ENCODE measurements around the gene TPK1.

DNA sequence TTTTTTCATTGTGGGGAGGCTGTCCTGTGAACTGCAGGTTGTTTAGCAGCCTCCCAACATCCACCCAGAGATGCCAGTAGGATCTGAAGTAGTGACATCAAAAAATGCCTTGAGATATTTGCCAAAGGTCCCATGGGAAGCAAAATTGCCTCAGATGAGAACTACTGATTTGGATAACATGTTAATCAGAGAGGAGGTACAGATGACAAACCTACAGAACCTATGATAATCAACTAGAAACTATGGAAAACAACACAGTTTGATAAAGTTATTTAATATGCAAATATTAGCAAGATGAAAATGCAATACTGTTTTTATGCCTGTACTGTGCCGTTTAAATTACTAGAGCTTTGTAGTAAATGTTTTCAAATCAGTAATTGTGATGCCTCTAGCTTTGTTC lies 341.5 kb downstream of the TPK1 start:
- TF ChIP-seq, protein P1, sequence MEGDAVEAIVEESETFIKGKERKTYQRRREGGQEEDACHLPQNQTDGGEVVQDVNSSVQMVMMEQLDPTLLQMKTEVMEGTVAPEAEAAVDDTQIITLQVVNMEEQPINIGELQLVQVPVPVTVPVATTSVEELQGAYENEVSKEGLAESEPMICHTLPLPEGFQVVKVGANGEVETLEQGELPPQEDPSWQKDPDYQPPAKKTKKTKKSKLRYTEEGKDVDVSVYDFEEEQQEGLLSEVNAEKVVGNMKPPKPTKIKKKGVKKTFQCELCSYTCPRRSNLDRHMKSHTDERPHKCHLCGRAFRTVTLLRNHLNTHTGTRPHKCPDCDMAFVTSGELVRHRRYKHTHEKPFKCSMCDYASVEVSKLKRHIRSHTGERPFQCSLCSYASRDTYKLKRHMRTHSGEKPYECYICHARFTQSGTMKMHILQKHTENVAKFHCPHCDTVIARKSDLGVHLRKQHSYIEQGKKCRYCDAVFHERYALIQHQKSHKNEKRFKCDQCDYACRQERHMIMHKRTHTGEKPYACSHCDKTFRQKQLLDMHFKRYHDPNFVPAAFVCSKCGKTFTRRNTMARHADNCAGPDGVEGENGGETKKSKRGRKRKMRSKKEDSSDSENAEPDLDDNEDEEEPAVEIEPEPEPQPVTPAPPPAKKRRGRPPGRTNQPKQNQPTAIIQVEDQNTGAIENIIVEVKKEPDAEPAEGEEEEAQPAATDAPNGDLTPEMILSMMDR (IDR thresholded peaks at IDR 0.05) = no peak
- TF ChIP-seq EZH2 (IDR thresholded peaks at IDR 0.05) = no peak

Data from neural progenitor cell (in vitro differentiated cells).